ENCODE results near the gene SETD2.

SETD2 gene

DNA sequence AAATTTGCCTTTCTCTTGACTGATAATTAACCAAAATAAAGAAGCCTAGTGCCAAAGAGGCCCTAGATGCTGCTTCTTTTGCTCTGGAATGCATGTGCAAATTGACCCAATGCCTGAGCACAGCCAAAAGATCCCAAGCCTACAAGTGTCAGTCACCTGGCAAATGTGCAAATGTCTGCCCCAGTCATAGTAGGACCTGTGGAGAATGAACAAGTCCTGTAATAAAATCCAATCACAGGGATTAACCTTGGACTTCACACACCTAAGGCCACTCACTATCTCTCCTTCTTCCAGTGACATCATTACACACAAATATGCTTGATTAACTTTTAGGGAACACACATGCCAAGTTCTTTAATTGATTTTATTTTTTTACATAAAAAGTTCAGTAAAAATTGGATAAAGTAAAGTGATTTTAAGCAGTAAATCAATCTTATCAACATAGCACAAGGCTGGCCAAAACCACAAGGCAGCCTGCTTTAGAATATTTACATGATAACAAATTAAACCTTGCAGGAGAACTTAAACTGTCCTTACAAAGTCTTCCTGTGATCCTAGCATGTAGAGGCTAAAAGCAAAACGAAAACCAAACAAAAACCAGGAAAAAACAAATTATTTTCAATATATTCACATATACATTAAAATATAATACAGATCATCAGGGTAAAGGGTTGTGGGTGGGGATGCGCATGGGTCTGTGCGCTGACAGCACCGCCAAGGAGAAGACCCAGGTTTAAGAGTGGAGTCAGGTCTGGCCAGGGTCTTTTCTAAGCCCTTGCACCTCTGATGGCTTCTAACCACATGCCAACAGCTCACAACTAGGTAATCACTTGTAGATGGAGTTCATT is 147.6 kb downstream of the SETD2 start:
- TF ChIP-seq, protein P1, sequence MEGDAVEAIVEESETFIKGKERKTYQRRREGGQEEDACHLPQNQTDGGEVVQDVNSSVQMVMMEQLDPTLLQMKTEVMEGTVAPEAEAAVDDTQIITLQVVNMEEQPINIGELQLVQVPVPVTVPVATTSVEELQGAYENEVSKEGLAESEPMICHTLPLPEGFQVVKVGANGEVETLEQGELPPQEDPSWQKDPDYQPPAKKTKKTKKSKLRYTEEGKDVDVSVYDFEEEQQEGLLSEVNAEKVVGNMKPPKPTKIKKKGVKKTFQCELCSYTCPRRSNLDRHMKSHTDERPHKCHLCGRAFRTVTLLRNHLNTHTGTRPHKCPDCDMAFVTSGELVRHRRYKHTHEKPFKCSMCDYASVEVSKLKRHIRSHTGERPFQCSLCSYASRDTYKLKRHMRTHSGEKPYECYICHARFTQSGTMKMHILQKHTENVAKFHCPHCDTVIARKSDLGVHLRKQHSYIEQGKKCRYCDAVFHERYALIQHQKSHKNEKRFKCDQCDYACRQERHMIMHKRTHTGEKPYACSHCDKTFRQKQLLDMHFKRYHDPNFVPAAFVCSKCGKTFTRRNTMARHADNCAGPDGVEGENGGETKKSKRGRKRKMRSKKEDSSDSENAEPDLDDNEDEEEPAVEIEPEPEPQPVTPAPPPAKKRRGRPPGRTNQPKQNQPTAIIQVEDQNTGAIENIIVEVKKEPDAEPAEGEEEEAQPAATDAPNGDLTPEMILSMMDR (IDR thresholded peaks at IDR 0.05; ENCODE audit: low read depth, low read length, missing control alignments) = no peak
- no peak overlapping the region for H3K4me3 ChIP-seq (ENCODE audit: low read depth, low read length)
- DNase-seq (ENCODE audit: low read depth) = no peak

DNA sequence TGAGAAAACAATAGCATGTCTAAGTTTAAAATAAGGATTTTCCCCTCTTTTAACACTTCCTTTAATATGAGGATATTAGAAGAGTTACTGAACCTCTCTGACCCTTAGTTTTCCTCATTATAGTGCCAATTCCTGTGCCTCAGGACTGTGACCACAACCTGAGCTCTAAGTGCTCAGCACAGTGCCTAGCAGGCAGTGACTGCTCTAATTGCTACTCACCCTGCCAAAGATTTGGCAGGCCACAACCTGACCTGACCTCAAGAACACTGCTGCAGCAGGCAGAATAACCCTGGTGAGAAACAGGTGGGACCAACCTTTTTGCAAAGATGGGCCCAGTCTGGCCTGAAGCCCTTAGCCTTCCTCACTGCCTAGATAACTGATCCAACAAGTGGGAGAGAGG is 148.8 kb downstream of the SETD2 start:
- no peak overlapping the region for H3K4me3 ChIP-seq (ENCODE audit: low read depth, low read length)
- no peak for DNase-seq (ENCODE audit: low read depth)
- TF ChIP-seq, protein P1 (IDR thresholded peaks at IDR 0.05; ENCODE audit: low read depth, low read length, missing control alignments) = no peak

DNA sequence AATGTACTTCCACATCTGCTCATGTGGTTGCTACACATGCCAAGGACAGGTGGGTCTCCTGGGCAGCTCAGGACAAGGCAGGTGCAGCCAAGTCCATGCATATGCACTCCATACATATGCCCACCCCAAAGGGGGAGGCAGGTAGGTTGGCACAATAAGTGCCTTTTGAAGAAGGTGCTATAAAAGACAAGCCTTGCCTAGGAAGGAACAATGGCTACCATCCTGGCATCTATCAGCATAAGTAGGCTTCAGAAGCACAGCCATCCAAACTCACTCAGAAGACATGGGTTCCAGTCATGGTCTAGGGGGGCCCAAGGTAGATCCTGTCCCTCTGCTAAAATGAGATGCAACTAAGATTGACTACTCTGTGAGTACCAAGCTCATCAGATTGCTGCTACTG is 149.9 kb downstream of the SETD2 start:
- DNase-seq (ENCODE audit: low read depth) = no peak
- TF ChIP-seq, protein P1 (IDR thresholded peaks at IDR 0.05; ENCODE audit: low read depth, low read length, missing control alignments) = no peak
- H3K4me3 ChIP-seq (ENCODE audit: low read depth, low read length) = no peak overlapping the region

DNA sequence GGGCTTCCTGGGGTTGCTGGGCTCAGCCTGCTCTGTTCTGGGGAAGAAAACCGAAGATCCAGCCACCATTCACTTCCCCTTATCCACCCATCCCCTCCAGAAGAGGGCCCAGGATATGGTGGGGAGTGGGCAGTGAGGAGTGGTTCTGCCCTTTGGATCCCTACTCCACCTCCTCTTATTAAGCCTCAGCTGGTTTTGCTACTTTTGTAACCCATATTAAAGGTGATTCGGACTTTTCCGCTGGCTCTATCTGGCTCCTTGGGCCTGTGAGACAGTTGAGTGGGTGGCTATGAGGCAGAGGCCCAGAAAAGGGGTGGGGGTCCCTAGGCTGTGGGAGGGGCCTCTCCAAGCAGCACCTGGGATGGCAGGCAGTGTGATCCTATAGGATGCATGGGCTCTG is 150.7 kb downstream of the SETD2 start:
- DNase-seq (ENCODE audit: low read depth) = no peak
- H3K4me3 ChIP-seq (ENCODE audit: low read depth, low read length) = no peak overlapping the region
- TF ChIP-seq, protein P1 (IDR thresholded peaks at IDR 0.05; ENCODE audit: low read depth, low read length, missing control alignments) = no peak

DNA sequence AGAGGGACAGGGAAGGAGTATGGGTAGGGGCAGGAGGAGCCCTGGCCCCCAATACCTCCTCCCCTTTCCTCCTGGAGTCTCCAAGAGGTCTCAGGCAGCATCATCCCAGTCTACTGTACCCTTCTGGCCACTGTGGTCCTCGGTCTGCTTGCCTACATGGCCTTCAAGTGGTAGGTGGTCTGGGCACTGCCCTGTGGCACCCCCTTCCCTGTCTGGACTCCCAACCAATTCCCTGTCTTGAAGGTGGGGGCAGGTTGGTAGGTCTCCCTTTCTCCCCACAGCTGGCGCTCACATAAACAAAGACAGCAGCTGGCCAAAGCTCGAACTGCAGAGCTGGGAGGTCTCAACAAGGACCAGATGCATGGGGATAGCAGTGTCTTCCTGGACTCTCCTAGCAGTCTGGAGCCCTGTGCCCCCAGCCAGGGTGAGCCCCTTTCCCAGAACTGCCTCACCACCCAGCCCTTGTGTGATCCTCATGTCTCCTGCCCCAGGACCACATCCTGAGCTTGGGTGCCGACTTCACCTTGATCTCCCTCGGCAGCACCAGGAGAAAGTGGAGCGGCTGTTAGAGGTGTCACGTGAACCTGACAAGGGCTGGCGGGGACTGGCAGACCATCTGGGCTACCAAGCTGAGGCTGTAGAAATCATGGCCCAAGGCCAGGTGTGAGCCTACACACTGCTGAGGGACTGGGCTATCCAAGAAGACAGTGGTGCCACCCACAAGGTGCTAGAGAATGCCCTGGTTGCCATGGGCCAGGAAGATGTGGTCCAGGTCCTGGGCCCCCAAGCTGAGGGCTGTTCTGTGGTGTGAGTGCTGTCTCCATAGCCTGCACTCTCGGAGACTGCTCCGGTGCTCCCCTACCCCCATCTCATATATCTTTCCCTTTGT is 151.3 kb downstream of the SETD2 start:
- DNase-seq (ENCODE audit: low read depth) = no peak
- H3K4me3 ChIP-seq (ENCODE audit: low read depth, low read length) = no peak overlapping the region
- TF ChIP-seq, protein P1 (IDR thresholded peaks at IDR 0.05; ENCODE audit: low read depth, low read length, missing control alignments) = no peak

DNA sequence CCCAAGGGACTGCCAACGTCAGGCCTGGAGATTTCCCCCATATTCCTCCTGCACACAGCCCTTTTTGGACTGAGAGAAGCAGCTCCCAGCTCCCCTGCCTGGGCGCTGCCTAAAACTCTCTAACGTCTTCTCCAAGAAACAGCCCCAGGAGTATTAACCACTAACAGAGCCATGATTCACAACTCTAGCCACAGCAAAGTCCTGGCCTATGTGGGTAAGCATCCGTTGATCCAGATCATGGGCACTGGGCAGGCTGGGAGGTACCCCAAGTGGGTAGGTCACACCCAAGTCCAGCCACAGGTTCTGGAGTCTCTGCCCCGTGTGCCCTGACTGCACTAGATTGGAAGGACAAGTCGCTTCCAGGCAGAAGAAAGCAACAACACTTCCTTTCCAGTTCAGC is 152.5 kb downstream of the SETD2 start:
- no peak overlapping the region for H3K4me3 ChIP-seq (ENCODE audit: low read depth, low read length)
- TF ChIP-seq, protein P1 (IDR thresholded peaks at IDR 0.05; ENCODE audit: low read depth, low read length, missing control alignments) = no peak
- DNase-seq (ENCODE audit: low read depth) = no peak

Measured in GM12864 (cell line).